ENCODE data around the gene CEPT1. TPM values are rescaled to one million over a fixed set of nuclear protein-coding genes. Genes with fewer than 3 reads are reported as not detected.

The CEPT1 gene
- total and polyA plus RNA-seq, 9 of the 15 experiments (the other 6 are each of a cell fraction or from before 2014, with no cell fraction given): 24.4 to 72.6 (median 42.4) TPM

GRCh38 chr1:111139324-111139955 lies 583 bp upstream of the CEPT1 start:
- H4K20me1 ChIP-seq (replicated peaks; ENCODE audit: control insufficient read depth, insufficient read depth, low read length): 0 out of 2 replicates have a peak, but pooled peaks cover 10% of the 10 kb centered on the region
- H3K4me2 ChIP-seq (ENCODE audit: insufficient read depth, low read length): peak overlapping the region; percentile 100
- in situ Hi-C loops (cut with MboI) (no loop called here), intact Hi-C loops (cut with micrococcal nuclease) (no loop called here)
- ATAC-seq (peak; percentile 68), FAIRE-seq (peak; percentile 90), DNase-seq (ENCODE audit: extremely low read depth in 1 of 4, low spot score in 3 of 4) (peak; percentile 36 to 77 (median 54))
- H3K27ac ChIP-seq (ENCODE audit: extremely low read depth, low read depth, low read length): peak overlapping the region; percentile 93
- CTCF ChIA-PET (ENCODE audit: low intra/inter-chr PET ratio): no interaction called here
- no peaks in the 10 kb centered on the region for H3K27me3 ChIP-seq (ENCODE audit: control insufficient read depth in 2 of 2, insufficient read depth in 2 of 2, low read length in 2 of 2)
- POLR2A ChIA-PET: interaction anchor here (0.6 to 2.8 kb wide), 8 partner anchors 11 to 1102 kb away, joined by 3 to 13 read pairs (median 4); no protein-coding TSS in a partner anchor
- no peaks in the 10 kb centered on the region for H3K9me3 ChIP-seq (replicated peaks; ENCODE audit: control insufficient read depth, insufficient read depth, low read depth, low read length)
- peaks cover 29% of the 10 kb centered on the region; the same call in 2 of the 3 replicates for H3K36me3 ChIP-seq (ENCODE audit: control insufficient read depth, insufficient read depth, low read length)
- peak overlapping the region; percentile 95 for H2AFZ ChIP-seq (ENCODE audit: low read depth, low read length)
- peaks cover 69% of the 10 kb centered on the region for H3K79me2 ChIP-seq (ENCODE audit: control insufficient read depth, insufficient read depth, low read length)
- peak overlapping the region; percentile 88 for H3K4me3 ChIP-seq
- BruUV-seq (replicated peaks): TSS peak; percentile 61
- WGBS (ENCODE audit: insufficient coverage, low coverage, missing lambda C conversion rate): under 1% methylated on average over 28 of the region's 33 CpGs
- H3K4me1 ChIP-seq (replicated peaks in 1 of 2; ENCODE audit: control insufficient read depth in 2 of 2, insufficient read depth in 2 of 2, low read length in 2 of 2): peaks cover 8 to 18% of the 10 kb centered on the region in 2 experiments; a peak in 4 of 5 replicates
- peak overlapping the region; percentile 91 to 98 for H3K9ac ChIP-seq (ENCODE audit: insufficient read depth in 1 of 2, low read depth in 2 of 2, low read length in 2 of 2)
- no peaks in the 10 kb centered on the region for H3K9me1 ChIP-seq (ENCODE audit: control insufficient read depth, insufficient read depth, low read length)
- TF ChIP-seq POLR2H (tag; IDR thresholded peaks at IDR 0.05; ENCODE audit: low read depth) (no peak), HMGN3 (IDR thresholded peaks at IDR 0.05; ENCODE audit: borderline replicate concordance, extremely low read depth, insufficient read length, low read depth, low read length) (no peak), EP400 (IDR thresholded peaks at IDR 0.05) (peak; percentile 61), RAD21 (CRISPR knock-in tag; conservative IDR thresholded peaks at IDR 0.05 in 1 of 2, IDR thresholded peaks at IDR 0.05 in 1 of 2) (no peak), BRD4 (IDR thresholded peaks at IDR 0.05) (no peak), BMI1 (IDR thresholded peaks at IDR 0.05; ENCODE audit: low read length) (no peak), MLLT1 (IDR thresholded peaks at IDR 0.05) (0 out of 4 replicates have a peak, but pooled peaks have one; percentile 10 to 25), ZNF584 (CRISPR knock-in tag; IDR thresholded peaks at IDR 0.05; ENCODE audit: low read depth) (no peak), MCM2 (IDR thresholded peaks at IDR 0.05; ENCODE audit: low read depth) (no peak), MLX (CRISPR knock-in tag; conservative IDR thresholded peaks at IDR 0.05) (no peak), POLR3G (IDR thresholded peaks at IDR 0.05; ENCODE audit: extremely low read depth, insufficient read length, insufficient replicate concordance) (no peak), HNRNPL (IDR thresholded peaks at IDR 0.05; ENCODE audit: low read depth, low read length) (no peak), BRD9 (IDR thresholded peaks at IDR 0.05; ENCODE audit: low read depth, partially characterized antibody) (no peak), SREBF1 (IDR thresholded peaks at IDR 0.05; ENCODE audit: borderline replicate concordance, low read depth, low read length) (no peak), SRSF1 (IDR thresholded peaks at IDR 0.05; ENCODE audit: low read depth, low read length) (no peak), VEZF1 (CRISPR knock-in tag; IDR thresholded peaks at IDR 0.05) (peak; percentile 87), CHD2 (IDR thresholded peaks at IDR 0.05; ENCODE audit: low read depth, low read length) (peak; percentile 76), KDM1A (IDR thresholded peaks at IDR 0.05) (peak; percentile 9 to 79; a peak in 1 of 4 replicates)

Data from K562 (cell line).